ENCODE results near the gene NACC2.
"Not testable (repeated sequence)": the region's sequence is repeated elsewhere in the genome, so short reads cannot be mapped to it uniquely, and the experiment has no call there.

Gene NACC2

DNA sequence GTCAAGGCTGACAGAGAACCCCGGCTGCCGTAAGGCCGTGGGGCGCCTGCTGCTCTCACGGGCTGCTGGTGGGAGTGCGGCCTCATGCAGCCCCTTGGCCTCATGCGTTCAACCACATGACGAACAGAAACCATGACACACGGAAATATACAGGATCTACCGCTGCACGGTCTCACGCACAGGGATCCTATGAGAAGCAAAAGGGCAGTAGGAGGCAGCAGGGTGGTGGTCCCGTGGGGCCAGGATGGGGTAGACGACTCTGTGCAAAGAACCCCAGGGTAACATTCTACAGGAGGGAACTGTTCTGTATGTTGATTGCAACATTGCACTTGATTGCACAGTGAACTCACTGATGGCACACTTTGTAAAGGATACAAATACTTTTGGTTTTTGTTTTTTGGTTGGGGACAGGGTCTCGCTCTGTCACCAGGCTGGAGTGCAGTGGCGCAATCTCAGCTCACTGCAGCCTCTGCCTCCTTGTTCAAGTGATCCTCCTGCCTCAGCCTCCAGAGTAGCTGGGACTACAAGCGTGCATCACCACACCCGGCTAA, 51.6 kb downstream of the NACC2 start:
- no peak for DNase-seq

GRCh38 chr9:136042541-136042940, 52.5 kb downstream of the NACC2 start:
- DNase-seq: no peak

GRCh38 chr9:136040848-136041247, 54.2 kb downstream of the NACC2 start:
- DNase-seq: not testable (repeated sequence)

DNA sequence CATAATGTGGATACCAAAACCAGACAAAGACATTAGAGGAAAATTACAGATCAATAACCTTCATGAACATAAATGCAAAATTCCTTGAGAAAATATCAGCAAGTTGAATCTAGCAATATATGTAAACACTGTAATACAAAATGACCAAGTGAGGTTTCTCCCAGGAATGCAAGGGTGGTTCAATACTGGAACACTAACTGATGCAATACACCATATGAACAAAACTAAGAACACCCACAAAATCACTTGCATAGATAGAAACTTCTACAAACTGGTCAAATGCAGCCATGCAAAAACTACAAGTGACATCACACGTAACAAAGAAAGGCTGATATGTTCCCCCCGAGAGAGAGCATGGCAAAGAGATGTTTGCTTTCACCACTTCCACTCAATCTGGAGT, 55.6 kb downstream of the NACC2 start:
- no peak for DNase-seq

DNA sequence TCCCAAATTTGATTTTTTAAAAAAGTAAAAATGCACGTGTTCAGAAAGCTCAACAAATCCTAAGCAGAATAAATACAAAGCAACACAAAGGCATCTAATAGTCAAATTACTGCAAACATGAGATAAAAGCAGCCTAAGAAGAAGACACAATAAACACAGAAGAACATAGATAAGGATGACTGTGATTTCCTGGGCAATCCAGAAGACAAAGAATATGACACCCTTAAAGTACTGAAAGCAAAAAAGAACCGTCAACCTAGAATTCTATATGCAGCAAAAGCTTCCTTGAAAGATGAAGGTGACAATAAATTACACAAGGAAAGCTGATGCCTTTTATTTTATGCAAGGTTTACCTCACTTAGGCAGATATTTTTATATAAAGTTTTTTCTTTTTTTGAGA, 58.2 kb downstream of the NACC2 start:
- no peak for DNase-seq

GRCh38 chr9:136036050-136036449, 59.0 kb downstream of the NACC2 start:
- no peak for DNase-seq

DNA sequence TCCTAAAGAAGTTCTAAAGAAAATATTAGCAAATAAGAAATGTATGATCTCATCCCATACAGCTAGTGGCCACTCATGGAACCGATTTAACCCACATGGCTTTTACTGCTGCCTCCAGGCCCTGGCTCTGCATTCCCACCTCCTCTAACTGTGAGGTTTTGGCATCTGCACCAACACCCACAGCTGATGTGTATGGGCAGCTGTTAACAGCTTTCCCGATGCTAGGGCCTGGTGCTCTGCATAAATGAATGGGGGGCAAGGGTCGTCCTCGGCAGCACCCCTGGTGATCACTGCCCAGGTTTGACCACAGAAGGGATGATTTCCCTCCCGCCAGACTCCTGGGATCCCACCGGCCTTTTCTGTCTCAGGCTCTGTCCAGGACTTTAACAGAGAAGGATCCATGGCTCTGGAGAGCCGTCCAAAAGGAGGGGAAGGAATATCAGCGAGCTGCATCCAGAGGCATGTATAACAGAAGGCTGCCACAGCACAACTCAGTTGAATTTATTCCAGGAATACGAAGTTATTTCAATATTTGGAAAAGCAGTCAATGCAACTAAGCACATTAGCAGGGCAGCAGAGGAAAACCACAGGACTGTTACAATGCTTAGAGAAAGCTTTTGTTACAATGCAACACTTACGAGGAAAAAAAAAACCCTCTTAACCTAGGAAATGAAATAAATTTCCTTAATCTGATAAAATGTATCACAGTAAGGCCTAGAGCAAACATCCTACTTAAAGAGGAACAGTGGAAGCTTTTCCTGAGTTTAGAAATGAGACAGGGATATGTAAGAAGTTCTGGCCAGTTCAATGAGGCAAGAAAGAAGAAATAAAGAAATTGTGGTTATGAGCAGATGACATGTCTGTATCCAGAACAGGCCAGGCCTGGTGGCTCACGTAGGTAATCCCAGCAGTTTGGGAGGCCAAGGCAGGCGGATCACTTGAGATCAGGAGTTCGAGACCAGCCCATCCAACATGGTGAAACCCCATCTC, 63.1 kb downstream of the NACC2 start:
- no peak for DNase-seq

DNA sequence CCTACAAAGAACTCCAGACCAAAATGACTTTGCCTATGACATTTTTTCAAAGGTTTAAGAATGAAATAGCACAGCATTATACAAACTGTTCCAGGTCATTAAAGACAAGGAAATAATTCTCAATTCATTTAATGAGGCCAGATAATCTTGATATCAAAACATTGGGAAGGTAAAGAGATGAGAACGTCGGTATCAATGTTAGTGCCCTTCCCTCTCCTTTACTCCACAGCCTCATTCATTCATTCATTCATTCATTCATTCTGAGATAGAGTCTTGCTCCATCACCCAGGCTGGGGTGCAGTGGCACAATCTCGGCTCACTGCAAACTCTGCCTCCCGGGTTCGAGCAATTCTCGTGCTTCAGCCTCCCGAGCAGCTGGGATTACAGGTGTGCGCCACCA, 64.0 kb downstream of the NACC2 start:
- DNase-seq: no peak

GRCh38 chr9:136029556-136029955, 65.5 kb downstream of the NACC2 start:
- DNase-seq: no peak

- DNase-seq: no peak
Observed at GRCh38 chr9:136028760-136029470, 66.2 kb downstream of the NACC2 start.

DNA sequence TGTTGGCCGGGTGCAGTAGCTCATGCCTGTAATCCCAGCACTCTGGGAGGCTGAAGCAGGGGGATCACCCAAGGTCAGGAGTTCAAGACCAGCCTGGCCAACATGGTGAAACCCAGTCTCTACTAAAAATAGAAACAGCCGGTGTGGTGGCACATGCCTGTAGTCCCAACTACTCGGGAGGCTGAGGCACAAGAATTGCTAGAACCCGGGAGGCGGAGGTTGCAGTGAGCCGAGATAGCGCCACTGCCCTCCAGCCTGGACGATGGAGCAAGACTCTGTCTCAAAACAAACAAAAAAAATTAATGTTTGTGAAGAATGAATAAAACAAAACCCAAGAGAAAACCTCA, 68.2 kb downstream of the NACC2 start:
- not testable (repeated sequence) for DNase-seq

DNA sequence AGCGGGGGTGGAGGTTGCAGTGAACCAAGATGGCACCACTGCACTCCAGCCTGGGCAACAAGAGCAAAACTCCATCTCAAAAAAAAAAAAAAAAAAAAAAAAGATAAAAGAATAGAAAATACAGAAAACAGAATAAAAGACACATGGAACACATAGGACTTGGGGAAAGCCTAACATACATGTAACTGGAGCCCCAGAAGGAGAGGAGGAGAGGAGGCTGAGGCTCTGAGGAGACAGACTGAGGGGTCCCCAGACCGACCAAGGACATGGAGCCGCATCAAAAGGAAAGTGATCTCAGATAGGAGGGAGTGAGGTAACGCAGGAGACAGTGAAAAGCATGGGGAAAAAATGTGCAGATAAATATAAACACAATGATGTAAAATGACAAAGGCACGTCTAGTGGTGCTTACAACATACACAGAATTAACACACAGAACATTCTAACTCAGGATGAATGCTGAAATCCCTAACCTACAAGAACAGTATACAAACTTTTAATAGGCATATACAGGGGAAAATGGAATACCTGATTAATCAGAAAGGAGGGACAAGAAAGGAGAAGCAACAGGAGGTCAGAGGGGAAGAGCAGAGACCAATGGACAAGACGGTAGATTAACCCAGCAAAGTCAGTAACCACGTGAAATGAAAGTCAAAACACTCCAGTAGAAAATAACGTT, 68.7 kb downstream of the NACC2 start:
- no peak for DNase-seq

DNA sequence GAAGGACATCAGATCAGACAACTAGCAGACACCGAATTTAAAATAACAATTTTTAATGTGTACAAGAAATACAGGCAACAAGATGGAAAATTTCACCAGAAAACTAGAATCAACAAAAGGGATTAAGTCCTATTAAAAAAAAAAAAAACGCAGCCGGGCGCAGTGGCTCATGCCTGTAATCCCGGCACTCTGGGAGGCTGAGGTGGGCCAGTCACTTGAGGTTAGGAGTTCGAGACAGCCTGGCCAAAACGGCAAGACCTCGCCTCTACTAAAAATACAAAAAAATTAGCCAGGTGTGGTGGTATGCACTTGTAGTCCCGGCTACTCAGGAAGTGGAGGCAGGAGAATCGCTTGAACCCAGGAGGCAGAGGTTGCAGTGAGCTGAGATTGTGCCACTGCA, 69.6 kb downstream of the NACC2 start:
- no peak for DNase-seq

DNA sequence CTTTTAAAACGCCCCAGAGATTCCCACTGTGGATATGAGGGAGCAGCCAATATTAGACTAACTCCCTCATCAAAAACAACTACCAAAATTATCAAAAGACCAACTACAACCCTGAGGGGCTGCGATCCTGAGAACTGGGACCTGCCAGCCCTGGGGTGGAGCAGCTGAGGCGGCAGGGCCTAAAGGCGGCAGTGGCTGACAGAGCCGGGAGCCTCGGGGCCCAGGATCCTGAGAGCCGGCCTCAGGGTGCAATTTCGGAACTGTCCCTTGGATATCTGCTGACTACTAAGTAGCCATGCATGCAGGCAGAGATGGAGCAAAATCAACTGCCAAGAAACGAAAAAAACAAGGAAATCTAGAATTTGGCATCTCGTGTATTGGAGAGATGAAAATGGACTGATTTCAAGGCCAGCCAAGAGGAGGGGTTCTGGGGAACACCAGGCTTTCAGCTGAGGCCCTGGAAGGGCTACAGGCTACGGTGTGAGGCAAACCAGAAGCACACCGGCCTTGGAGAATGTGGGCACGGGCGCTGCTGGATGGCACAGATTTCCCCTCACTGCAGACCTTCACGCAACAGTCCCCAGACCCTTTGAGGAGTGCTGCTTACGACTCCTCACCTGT, 70.3 kb downstream of the NACC2 start:
- no peak for DNase-seq

- no peak for DNase-seq
Observed at GRCh38 chr9:136024286-136024685, 70.8 kb downstream of the NACC2 start.

GRCh38 chr9:136023410-136024225, 71.5 kb downstream of the NACC2 start:
- no peak for DNase-seq

- DNase-seq: no peak
Observed at GRCh38 chr9:136022731-136023409, 72.2 kb downstream of the NACC2 start.

DNA sequence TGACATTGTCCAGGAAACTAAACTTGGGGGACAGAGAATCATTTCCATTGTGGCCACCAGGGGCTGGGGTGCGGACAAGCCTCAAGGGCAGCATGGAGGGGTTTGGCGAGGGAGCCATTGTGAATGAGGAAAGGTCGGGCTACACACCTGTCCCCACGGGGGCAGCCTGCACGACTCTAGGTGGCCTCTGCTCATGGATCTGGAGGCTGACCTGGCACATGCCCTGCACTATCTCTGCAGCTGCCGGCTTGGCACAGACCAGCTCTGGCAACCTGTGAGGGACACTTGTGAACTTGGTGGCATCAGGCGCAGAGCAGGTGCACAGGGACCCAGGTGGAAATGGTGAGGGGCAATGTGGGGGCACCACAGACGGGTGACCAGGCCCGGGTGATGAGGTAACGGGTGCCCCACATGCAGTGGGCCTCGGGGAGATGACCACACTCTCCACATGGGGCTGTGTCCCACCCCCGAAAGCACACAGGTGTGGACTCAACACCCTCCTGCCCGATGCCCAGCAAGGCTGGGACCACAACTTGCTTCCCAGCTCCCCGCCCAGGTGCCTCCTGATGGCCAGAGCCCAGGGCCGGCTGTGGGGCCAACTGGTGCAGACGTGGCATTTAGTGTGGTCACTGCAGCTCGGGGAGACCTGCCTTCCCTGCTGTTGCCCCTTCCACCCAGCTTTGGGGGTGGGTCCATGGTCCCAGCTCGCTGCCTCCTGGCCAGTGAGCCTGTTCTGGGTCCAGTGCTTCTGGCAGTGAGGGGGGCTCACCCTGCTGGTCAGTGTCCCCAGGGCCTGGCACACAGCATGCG, 73.0 kb downstream of the NACC2 start:
- no peak for DNase-seq

DNA sequence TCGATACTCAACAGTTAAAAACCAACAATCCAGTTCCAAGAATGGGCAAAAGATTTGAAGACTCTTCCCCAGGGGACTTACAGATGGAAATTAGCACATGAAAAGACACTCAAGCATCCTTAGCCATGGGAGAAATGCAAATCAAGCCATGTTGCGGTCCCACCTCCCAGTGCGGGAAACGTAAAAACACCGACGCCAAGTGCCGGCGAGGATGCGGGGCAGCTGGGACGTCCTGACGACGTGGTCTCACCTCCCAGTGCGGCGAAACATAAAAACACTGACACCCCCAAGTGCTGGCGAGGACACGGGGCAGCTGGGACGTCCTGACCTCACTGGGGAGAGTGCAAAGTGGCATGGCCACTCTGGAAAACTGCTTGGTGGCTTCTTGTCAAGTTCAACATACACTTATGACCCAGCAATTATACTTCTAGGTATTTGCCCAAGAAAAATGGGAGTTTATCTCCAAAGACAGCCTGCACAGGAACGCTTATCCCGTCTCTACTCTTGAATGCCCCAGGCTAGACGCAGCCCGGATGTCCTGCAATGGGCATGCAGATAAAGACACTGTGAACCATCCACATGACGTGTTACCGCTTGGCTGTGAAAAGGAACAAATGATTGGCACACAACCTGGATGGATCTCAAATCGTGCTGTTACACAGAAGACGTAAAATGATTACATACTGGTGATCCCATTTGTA, 73.8 kb downstream of the NACC2 start:
- no peak for DNase-seq

GRCh38 chr9:136020671-136021070, 74.4 kb downstream of the NACC2 start:
- DNase-seq: no peak
